ENCODE results near the gene TERT. TPM values are rescaled to one million over a fixed set of nuclear protein-coding genes. Genes with fewer than 3 reads are reported as not detected.
A peak's percentile ranks its signal among the peaks of the same experiment; 100 is the strongest.
"Not testable (repeated sequence)": the region's sequence is repeated elsewhere in the genome, so short reads cannot be mapped to it uniquely, and the experiment has no call there.

TERT gene
- total RNA-seq, 1 donor from 2014 or later = not detected

GRCh38 chr5:1330847-1331831, 36.3 kb upstream of the TERT start:
- DNase-seq (ENCODE audit: low spot score) = no peak

- peak; percentile 83 for DNase-seq (ENCODE audit: low spot score)
These were observed 35.4 kb upstream of the TERT start for GRCh38 chr5:1330146-1330846.

- DNase-seq (ENCODE audit: low spot score) = no peak
These were observed 34.3 kb upstream of the TERT start for GRCh38 chr5:1329111-1329579.

- DNase-seq (ENCODE audit: low spot score) = not testable (repeated sequence)
These were observed 33.6 kb upstream of the TERT start for GRCh38 chr5:1328237-1329110.

GRCh38 chr5:1326901-1327756, 32.3 kb upstream of the TERT start:
- DNase-seq (ENCODE audit: low spot score) = not testable (repeated sequence)

GRCh38 chr5:1326532-1326875, 31.6 kb upstream of the TERT start:
- not testable (repeated sequence) for DNase-seq (ENCODE audit: low spot score)

GRCh38 chr5:1325870-1326531, 31.1 kb upstream of the TERT start:
- DNase-seq (ENCODE audit: low spot score) = no peak

- no peak for DNase-seq (ENCODE audit: low spot score)
These were observed 30.4 kb upstream of the TERT start for GRCh38 chr5:1325191-1325741.

GRCh38 chr5:1324719-1325190, 29.9 kb upstream of the TERT start:
- no peak for DNase-seq (ENCODE audit: low spot score)

- DNase-seq (ENCODE audit: low spot score) = no peak
These were observed 29.4 kb upstream of the TERT start for GRCh38 chr5:1324301-1324700.

GRCh38 chr5:1323803-1324173, 28.9 kb upstream of the TERT start:
- no peak for DNase-seq (ENCODE audit: low spot score)

GRCh38 chr5:1322955-1323802, 28.3 kb upstream of the TERT start:
- no peak for DNase-seq (ENCODE audit: low spot score)

GRCh38 chr5:1322036-1322900, 27.4 kb upstream of the TERT start:
- DNase-seq (ENCODE audit: low spot score) = no peak

- DNase-seq (ENCODE audit: low spot score) = no peak
These were observed 26.7 kb upstream of the TERT start for GRCh38 chr5:1321576-1321975.

GRCh38 chr5:1320436-1321344, 25.8 kb upstream of the TERT start:
- DNase-seq (ENCODE audit: low spot score) = no peak

GRCh38 chr5:1319436-1320256, 24.8 kb upstream of the TERT start:
- DNase-seq (ENCODE audit: low spot score) = no peak
